Measurements from ENCODE around the gene ACSL6.

Gene ACSL6

DNA sequence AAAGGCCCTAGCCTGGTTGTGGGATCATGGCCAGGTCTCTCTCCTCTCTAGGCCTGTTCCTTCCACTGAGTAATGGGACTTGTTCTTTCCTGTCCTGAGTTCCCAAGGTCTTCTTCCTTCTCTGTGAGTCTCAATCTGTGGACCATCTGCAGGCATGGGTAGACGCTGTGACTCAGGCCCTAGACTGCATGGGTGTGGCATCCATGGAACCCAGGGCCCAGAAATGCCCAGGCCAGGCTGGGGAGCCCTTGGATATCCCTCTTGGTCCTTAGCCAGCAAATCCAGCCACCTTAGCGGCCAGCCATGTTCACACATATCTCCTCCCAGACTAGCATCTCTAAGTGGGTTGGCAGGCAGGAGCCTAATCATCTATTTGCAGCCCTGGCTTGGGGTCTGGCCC lies 2.3 kb upstream of the ACSL6 start:
- no peak for DNase-seq

- no peak for DNase-seq
Observed at GRCh38 chr5:132013006-132013689, 1.7 kb upstream of the ACSL6 start.

DNA sequence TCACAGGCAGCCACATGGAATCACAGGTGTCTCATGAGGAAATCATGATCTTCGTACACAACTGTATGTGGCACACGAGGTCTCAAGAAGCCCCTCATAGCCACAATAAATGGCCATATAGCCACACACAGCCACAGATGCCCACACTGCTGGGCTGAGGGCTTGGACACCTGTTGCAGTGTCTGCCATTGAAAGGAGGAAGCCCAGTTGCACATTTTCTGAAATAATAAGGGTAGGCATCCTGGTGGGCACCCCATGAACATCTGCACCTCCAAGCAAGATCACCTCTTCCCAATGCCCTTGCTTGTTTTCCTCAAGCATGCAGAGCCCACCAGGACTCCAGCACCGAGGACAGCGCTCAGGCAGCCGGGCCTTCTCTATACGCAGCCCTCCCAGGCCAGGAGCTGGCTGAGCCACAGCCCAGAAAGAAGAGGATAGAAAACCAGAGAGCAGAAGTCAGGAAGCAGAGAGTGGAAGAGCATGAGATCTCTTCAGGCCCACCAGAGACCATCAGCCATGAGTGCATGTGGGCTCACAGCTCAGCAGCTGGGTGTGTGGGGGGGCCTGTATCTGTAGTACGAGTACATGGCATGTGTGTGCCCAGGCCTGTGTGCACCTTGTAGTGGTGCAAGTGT lies 1.0 kb upstream of the ACSL6 start:
- DNase-seq = peak; percentile 89

GRCh38 chr5:132010989-132011621 lies 353 bp downstream of the ACSL6 start:
- DNase-seq = no peak

DNA sequence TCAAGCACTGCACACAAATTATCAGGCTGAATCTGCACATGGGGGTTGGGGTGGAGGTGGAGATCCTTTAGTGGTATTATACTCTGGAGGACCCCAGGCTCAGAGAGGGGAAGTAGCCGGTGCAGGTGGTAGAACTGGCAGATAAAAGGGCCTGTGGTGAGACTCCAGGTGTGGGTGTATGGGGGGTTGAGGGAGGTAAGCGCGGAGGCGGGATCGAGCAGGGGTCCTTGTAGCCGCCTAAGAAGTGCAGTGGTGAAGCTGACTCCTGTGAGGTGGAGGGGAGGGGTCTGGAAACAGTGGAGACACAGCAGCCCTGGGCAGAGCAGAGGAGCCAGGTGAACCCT lies 841 bp downstream of the ACSL6 start:
- DNase-seq = no peak

- DNase-seq = no peak
Observed at GRCh38 chr5:132009706-132010405, 1.6 kb downstream of the ACSL6 start.

GRCh38 chr5:132008961-132009680 lies 2.3 kb downstream of the ACSL6 start:
- DNase-seq = no peak

DNA sequence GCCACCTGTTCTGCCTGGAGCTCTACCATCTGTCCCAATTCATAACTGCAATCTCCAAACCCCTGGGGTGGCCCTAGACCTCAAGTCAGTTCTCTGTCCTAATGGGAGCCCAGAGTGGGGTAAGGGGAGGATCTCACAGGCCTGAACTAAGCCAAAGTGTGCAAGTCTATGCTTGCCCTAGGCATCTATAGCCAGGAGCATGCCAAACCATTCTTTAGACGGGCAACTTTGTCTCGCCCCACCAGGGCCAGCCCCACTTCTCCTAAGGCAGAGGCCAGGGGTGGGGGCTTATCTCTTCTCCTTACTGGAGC lies 3.3 kb downstream of the ACSL6 start:
- DNase-seq = no peak

- DNase-seq = peak; percentile 93
Observed at GRCh38 chr5:132007399-132008162, 3.9 kb downstream of the ACSL6 start.

GRCh38 chr5:132006331-132007120 lies 4.9 kb downstream of the ACSL6 start:
- no peak for DNase-seq

GRCh38 chr5:132005591-132005990 lies 5.9 kb downstream of the ACSL6 start:
- no peak for DNase-seq

DNA sequence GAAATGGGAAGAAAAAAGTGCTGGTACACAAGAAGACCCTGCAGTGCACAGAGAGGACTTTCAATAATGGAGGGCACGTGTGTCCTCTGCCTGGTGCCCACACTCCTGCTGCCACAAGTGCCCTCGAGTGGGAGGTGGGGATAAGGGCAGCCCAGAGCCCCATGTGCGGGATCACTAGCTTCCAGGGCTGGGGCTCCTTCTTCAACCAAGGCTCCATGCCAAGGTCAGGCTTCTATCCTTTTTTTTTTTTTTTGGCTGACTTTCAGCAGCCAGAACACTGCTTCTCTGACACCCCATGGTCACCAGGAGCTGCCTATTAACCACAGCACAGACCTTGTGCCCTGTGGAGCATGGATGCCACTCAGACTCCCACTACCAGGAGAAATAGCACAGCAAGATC lies 7.5 kb downstream of the ACSL6 start:
- no peak for DNase-seq

DNA sequence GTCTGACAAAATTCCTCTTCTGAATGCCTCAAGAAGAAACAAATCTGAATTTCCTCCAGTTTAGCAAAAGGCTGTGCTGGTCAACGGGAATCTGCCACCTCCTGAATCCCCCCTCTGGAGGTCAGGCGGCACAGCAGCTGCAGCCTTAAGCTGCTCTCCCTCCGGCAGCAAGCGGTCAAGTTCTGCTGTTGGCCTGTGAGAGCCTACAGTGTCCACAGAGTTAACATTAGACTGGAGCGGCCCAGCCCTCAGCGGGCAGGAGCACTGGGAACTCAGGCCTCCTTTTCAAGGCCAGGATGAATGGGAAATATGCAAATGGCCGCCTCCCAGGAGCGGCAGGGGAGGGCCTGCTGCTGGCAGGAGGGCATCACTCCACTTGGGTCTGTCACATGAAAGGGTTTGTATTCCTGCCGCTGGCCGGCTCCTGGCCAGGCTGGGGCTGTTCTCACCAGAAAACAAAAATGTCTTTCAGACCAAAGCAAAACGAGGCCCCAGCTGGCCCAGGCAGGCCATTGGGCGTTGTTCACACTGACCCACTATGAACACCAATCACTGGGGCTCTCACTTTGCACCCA lies 8.2 kb downstream of the ACSL6 start:
- DNase-seq = peak; percentile 79

DNA sequence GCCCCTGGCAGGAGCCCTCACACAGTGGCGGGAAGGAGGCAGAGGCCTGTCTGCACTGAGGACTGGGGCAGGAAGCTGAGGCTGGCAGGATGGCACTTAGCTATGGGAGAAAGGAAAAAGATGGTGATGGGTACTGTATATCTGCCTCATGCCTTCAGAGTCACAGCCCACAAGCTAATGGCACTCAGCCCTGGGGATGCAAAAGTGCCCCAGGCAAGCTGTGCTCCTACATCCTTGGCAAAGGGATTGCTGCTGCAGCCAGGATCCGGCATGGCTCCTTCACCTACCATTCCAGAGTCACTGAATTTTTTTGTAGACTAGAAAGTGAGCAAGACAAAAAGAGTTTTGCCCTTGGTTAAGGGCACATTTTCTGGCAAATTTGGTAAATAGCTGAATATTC lies 8.7 kb downstream of the ACSL6 start:
- no peak for DNase-seq

DNA sequence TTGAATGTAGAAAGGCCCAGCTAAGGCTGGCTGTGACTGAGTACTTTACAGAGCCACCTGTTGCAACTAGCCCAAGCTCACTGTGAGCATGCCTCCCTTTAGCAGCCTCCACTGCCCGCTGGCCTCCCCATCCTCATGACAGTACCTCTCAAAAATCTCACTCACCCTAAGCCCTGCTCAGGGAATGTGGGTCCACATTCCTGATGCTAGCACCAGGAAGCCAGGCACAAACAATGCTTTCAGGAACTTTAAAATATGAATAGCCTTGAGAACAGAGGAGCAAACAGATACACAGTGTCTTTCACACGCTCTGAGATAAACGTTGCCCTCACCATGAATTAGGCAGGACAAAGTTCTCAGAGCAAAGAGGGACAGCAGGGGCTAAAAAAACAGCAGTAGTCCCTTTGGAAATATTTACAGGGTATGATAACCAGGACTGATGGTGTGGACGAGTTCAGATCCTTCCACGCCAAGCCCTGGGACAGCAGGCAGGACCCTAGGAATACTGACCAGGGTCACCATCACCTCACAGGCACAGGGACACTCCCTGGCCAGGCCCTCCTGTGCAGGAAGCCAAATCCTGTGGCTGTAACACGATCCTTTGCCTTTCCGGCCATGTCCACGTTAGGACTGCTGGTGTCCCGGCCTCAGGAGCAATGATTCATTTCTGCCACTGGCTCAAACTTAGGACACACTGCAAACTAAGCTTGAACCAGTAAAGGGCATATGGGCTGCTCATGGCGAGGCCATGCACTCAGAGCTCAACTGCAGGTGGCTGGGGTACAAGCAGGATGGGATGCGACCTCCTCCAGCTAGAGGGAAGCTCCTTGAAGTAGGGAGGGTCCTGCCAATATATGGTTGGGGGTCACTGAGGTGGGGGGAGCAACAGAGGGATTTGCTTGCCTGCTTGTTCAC lies 9.6 kb downstream of the ACSL6 start:
- no peak for DNase-seq

- no peak for DNase-seq
Observed at GRCh38 chr5:132000677-132001453, 10.6 kb downstream of the ACSL6 start.

DNA sequence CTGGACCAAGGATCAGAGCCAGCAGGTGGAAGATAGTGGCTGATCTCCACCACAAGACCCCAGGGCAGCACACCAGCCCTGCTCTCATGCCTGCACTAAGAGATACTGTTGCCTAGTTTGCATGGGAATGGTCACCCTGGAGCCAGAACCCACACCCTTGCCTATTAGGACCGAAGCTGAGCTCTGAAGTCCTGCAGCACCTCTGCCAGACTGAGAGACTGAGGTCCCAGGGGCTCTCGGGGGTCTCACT lies 11.3 kb downstream of the ACSL6 start:
- no peak for DNase-seq

DNA sequence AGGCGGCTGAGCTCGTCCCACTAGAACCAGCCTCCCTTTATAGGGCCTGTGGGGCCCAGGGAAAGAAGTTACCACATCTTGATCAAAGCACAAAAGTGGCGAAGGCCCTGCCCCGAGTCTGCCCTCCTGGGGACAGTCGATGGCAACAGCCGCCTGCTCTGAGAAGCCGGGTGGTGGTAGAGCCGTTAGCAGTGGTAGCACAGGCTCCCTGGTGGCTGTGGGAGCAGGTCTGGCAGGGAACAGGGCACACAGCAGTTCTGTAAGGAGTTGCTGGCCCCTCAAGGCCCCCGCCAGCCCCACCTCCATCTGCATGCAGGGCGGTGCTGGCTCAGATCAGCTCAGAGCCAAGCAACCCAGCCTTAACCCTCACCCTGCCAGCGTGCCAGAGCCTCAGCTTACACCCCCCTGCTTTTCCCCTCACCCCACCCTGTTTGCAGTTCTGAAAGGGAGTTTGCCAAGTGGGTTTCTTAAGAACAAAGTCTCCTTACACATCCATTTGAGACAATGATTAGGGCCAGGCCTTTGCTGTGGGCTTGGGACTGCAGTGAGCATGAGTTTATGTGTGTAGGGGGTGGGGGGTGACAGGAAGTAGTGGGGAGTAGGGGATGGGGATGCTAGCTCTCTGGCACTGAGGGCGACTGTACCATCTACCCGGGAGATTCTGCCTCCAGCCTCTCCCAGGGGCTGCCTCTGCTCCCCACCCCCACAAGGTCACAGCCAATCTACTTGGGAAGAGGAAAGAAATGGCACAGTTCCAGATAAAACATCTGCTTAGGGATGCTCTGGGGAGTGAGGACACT lies 11.8 kb downstream of the ACSL6 start:
- peak; percentile 31 for DNase-seq

GRCh38 chr5:131999041-131999440 lies 12.4 kb downstream of the ACSL6 start:
- no peak for DNase-seq

Data from eye (tissue), 1 donor.